ENCODE measurements around the gene ATXN1. TPM values are rescaled to one million over a fixed set of nuclear protein-coding genes. Genes with fewer than 3 reads are reported as not detected.

The ATXN1 gene
- total RNA-seq, 1 experiment from 2014 or later = 27.0 TPM

DNA sequence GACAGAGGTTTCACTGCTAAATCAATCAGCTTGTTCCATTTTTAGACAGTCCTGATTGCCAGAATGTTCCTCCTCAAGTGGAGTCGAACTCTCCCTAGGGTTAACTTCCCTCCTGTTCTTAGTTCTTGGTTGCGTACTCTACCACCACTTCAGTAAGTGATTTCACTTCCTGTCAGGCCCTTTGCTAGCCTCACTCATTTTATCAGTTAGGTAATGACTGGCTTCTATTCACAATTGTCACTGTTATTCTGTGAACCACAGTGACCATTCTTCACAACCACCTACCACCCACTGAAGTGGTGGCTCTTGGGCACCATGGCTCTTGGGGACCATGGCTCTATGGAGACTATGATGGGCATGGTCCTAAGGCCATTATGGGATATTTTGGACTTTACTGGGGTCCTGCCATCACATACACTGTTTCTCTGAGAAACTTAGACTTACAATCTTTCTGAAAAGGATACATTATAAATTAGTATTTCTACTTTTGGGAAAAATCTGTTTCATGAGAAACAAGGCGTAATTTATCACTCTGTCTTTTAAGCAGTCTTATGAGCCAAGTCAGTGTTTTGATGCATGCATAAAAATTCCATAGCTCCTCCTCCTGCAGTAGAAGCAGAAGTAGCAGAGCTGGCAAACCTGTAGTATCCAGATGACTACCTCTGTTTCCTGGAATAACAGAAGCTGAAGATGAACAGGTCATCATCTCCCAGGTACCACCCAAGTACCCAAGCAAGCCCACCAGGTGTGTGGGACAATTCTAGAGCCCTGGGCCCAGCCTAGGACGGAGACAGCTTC lies 66.3 kb downstream of the ATXN1 start:
- no TSS peak for BruUV-seq (replicated peaks)
- ATAC-seq (no peak), DNase-seq (no peak)
- peaks cover 10% of the 10 kb centered on the region for H3F3A ChIP-seq (ENCODE audit: low read length, unreplicated experiment)
- no peak overlapping the region for H3K27ac ChIP-seq (ENCODE audit: low read length)
- H3K9me2 ChIP-seq (replicated peaks; ENCODE audit: low read length) = no peaks in the 10 kb centered on the region
- H4K20me1 ChIP-seq (ENCODE audit: low read length) = no peaks in the 10 kb centered on the region
- no peaks in the 10 kb centered on the region for H3K9me3 ChIP-seq (ENCODE audit: low read length)
- no peaks in the 10 kb centered on the region for H3K27me3 ChIP-seq (ENCODE audit: low read length)
- H3K4me1 ChIP-seq (ENCODE audit: insufficient read depth, low read length) = peaks cover 39% of the 10 kb centered on the region
- intact Hi-C loops (cut with micrococcal nuclease) = no loop called here
- no peak overlapping the region for H3K4me2 ChIP-seq (ENCODE audit: low read length)
- no peak overlapping the region for H3K9ac ChIP-seq (ENCODE audit: low read length)
- no peaks in the 10 kb centered on the region for H3K36me3 ChIP-seq (ENCODE audit: low read depth, low read length)
- H3K79me2 ChIP-seq (ENCODE audit: low read length) = peaks cover 29% of the 10 kb centered on the region
- no peak overlapping the region for H2AFZ ChIP-seq (ENCODE audit: low read length)
- POLR2A ChIA-PET (ENCODE audit: unreplicated experiment) = no interaction called here
- no peak overlapping the region for H3K4me3 ChIP-seq (ENCODE audit: low read length)
- TF ChIP-seq EZH2 (IDR thresholded peaks at IDR 0.05; ENCODE audit: low read length, unreplicated experiment) (no peak), EZH2phosphoT487 (IDR thresholded peaks at IDR 0.05; ENCODE audit: borderline replicate concordance, low read length) (no peak)
- TF ChIP-seq, protein P1, sequence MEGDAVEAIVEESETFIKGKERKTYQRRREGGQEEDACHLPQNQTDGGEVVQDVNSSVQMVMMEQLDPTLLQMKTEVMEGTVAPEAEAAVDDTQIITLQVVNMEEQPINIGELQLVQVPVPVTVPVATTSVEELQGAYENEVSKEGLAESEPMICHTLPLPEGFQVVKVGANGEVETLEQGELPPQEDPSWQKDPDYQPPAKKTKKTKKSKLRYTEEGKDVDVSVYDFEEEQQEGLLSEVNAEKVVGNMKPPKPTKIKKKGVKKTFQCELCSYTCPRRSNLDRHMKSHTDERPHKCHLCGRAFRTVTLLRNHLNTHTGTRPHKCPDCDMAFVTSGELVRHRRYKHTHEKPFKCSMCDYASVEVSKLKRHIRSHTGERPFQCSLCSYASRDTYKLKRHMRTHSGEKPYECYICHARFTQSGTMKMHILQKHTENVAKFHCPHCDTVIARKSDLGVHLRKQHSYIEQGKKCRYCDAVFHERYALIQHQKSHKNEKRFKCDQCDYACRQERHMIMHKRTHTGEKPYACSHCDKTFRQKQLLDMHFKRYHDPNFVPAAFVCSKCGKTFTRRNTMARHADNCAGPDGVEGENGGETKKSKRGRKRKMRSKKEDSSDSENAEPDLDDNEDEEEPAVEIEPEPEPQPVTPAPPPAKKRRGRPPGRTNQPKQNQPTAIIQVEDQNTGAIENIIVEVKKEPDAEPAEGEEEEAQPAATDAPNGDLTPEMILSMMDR (conservative IDR thresholded peaks at IDR 0.05; ENCODE audit: low read depth, low read length) = no peak
- CTCF ChIA-PET = no interaction called here

DNA sequence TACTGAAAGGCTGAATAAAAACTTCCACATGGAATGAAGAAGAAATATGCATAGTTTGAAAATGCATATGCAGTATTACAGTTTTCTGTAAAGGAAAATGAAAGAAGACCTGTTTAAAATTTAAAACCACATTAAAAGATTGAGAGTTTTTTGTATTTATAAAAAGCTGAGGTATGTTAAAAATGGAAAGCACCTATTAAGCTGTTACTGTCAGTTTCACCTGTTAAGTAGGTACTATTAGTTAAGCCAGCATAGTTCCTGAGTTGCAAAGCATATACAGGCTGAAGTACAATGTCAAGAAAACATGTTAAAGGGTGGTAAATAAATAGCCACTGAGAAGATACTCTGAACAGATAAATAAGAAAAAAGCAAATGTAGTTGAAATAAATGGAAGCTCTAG lies 69.9 kb downstream of the ATXN1 start:
- no peak for DNase-seq
- peaks cover 10% of the 10 kb centered on the region for H3F3A ChIP-seq (ENCODE audit: low read length, unreplicated experiment)
- H3K4me2 ChIP-seq (ENCODE audit: low read length) = peak overlapping the region; percentile 61
- ATAC-seq = no peak
- TF ChIP-seq, protein P1 (conservative IDR thresholded peaks at IDR 0.05; ENCODE audit: low read depth, low read length) = no peak
- TF ChIP-seq EZH2 (IDR thresholded peaks at IDR 0.05; ENCODE audit: low read length, unreplicated experiment) (no peak), EZH2phosphoT487 (IDR thresholded peaks at IDR 0.05; ENCODE audit: borderline replicate concordance, low read length) (no peak)
- no peaks in the 10 kb centered on the region for H3K36me3 ChIP-seq (ENCODE audit: low read depth, low read length)
- H3K9me2 ChIP-seq (replicated peaks; ENCODE audit: low read length) = no peaks in the 10 kb centered on the region
- H3K4me3 ChIP-seq (ENCODE audit: low read length) = 0 out of 2 replicates have a peak overlapping the region, but pooled peaks have one; percentile 5
- peaks cover 47% of the 10 kb centered on the region for H3K79me2 ChIP-seq (ENCODE audit: low read length)
- no peaks in the 10 kb centered on the region for H3K9me3 ChIP-seq (ENCODE audit: low read length)
- peak overlapping the region; percentile 65 for H3K27ac ChIP-seq (ENCODE audit: low read length)
- peaks cover 35% of the 10 kb centered on the region for H3K4me1 ChIP-seq (ENCODE audit: insufficient read depth, low read length)
- intact Hi-C loops (cut with micrococcal nuclease) = no loop called here
- no peaks in the 10 kb centered on the region for H4K20me1 ChIP-seq (ENCODE audit: low read length)
- ChIA-PET CTCF (interaction anchor here (1.2 kb wide), 1 partner anchor 70 kb away, joined by 4 read pairs; the partner anchor contains the start of gene ATXN1), POLR2A (ENCODE audit: unreplicated experiment) (interaction anchor here (0.6 kb wide), 2 partner anchors 22 to 70 kb away, joined by 3 to 4 read pairs; partner anchors contain the start of gene ATXN1)
- no peaks in the 10 kb centered on the region for H3K27me3 ChIP-seq (ENCODE audit: low read length)
- no TSS peak for BruUV-seq (replicated peaks)
- no peak overlapping the region for H2AFZ ChIP-seq (ENCODE audit: low read length)
- no peak overlapping the region for H3K9ac ChIP-seq (ENCODE audit: low read length)

All from PC-3 (cell line).